ENCODE data around the gene KLHDC2. TPM values are rescaled to one million over a fixed set of nuclear protein-coding genes. Genes with fewer than 3 reads are reported as not detected.

The KLHDC2 gene
- total RNA-seq, 1 experiment from 2014 or later: 26.4 TPM

GRCh38 chr14:49786315-49786714, 18.4 kb downstream of the KLHDC2 start (continued):
- no peak for TF ChIP-seq CTCF (IDR thresholded peaks at IDR 0.05 in 2 of 3, conservative IDR thresholded peaks at IDR 0.05 in 1 of 3; ENCODE audit: borderline replicate concordance in 1 of 3, insufficient read depth in 1 of 3, low read depth in 2 of 3, low read length in 2 of 3)
- no peak for TF ChIP-seq POLR2A (IDR thresholded peaks at IDR 0.05; ENCODE audit: borderline replicate concordance, extremely low read depth, insufficient read depth, insufficient read length)
- no peak for TF ChIP-seq CBX3 (IDR thresholded peaks at IDR 0.05; ENCODE audit: low read depth)
- no peak for TF ChIP-seq SRF (IDR thresholded peaks at IDR 0.05; ENCODE audit: low read depth)
- TF ChIP-seq RAD21 (IDR thresholded peaks at IDR 0.05; ENCODE audit: low read depth): no peak
- TF ChIP-seq ELF1 (IDR thresholded peaks at IDR 0.05; ENCODE audit: borderline replicate concordance, low read depth): no peak
- no peak for TF ChIP-seq EGR1 (IDR thresholded peaks at IDR 0.05; ENCODE audit: low read depth)
- no peak for TF ChIP-seq YY1 (IDR thresholded peaks at IDR 0.05; ENCODE audit: extremely low read depth, insufficient replicate concordance, low read depth, low read length)
- no peak for TF ChIP-seq JUND (IDR thresholded peaks at IDR 0.05)
- TF ChIP-seq EZH2 (IDR thresholded peaks at IDR 0.05): no peak

- Histone ChIP-seq H3K79me2 (ENCODE audit: insufficient read depth, low read length) (no peaks in the 10 kb centered on the region), H3K9ac (ENCODE audit: low read length) (no peak overlapping the region), H3K36me3 (ENCODE audit: control insufficient read depth in 1 of 2, insufficient read depth in 2 of 2, low read length in 2 of 2) (peaks cover 20 to 55% of the 10 kb centered on the region in 2 experiments), H3K9me2 (ENCODE audit: insufficient read depth) (no peaks in the 10 kb centered on the region), H3K4me1 (ENCODE audit: control insufficient read depth in 1 of 2, insufficient read depth in 2 of 2, low read length in 2 of 2) (no peaks in the 10 kb centered on the region), H4K20me1 (ENCODE audit: insufficient read depth) (no peaks in the 10 kb centered on the region; the same call in 1 of the 2 replicates), H3K4me2 (ENCODE audit: low read length) (no peak overlapping the region), H3K27ac (ENCODE audit: low read depth, low read length) (no peak overlapping the region), H3K9me3 (ENCODE audit: control insufficient read depth in 1 of 2, insufficient read depth in 1 of 2, low read depth in 1 of 2, low read length in 2 of 2) (no peaks in the 10 kb centered on the region), H2AFZ (ENCODE audit: low read depth, low read length, poor library complexity, severe bottlenecking) (no peak overlapping the region), H3K4me3 (replicated peaks in 1 of 2; ENCODE audit: low read depth in 1 of 2, low read length in 2 of 2) (no peak overlapping the region), H3K27me3 (ENCODE audit: insufficient read depth, low read length) (no peaks in the 10 kb centered on the region)
- ChIA-PET POLR2A (no interaction called here), CTCF (no interaction called here), RAD21 (ENCODE audit: low non-redundant PET in 1 of 2, low total read pairs in 2 of 2, uncharacterized antibody in 2 of 2, unreplicated experiment in 2 of 2) (no interaction called here)
- no peak for ATAC-seq
- DNase-seq (ENCODE audit: low read depth, low spot score): no peak
- no peak for TF ChIP-seq POLR2A (IDR thresholded peaks at IDR 0.05; ENCODE audit: borderline replicate concordance, extremely low read depth, insufficient read depth, insufficient read length)
- intact Hi-C loops (cut with micrococcal nuclease): loop anchor here (5.0 kb wide), 1 partner anchor 40 kb away; no protein-coding TSS in a partner anchor
- BruUV-seq (replicated peaks): no TSS peak
Measured at GRCh38 chr14:49792618-49793017, 24.7 kb downstream of the KLHDC2 start.

All from HCT116 (cell line).